GM19239 (cell line): Measurements from ENCODE around the gene MYH7.
"Not testable (repeated sequence)": the region's sequence is repeated elsewhere in the genome, so short reads cannot be mapped to it uniquely, and the experiment has no call there.

Experiments
- DNase-seq: peaks from one replicate; pipeline ENCODE4 v3.0.0; 2011; ENCODE audit warnings: low spot score; ENCODE audit not compliant: insufficient read length
- FAIRE-seq: peaks from 2 replicates; lab custom pipeline; 2011; peaks lifted over from hg19 to GRCh38; lab: Jason Lieb, UNC

Gene MYH7

DNA sequence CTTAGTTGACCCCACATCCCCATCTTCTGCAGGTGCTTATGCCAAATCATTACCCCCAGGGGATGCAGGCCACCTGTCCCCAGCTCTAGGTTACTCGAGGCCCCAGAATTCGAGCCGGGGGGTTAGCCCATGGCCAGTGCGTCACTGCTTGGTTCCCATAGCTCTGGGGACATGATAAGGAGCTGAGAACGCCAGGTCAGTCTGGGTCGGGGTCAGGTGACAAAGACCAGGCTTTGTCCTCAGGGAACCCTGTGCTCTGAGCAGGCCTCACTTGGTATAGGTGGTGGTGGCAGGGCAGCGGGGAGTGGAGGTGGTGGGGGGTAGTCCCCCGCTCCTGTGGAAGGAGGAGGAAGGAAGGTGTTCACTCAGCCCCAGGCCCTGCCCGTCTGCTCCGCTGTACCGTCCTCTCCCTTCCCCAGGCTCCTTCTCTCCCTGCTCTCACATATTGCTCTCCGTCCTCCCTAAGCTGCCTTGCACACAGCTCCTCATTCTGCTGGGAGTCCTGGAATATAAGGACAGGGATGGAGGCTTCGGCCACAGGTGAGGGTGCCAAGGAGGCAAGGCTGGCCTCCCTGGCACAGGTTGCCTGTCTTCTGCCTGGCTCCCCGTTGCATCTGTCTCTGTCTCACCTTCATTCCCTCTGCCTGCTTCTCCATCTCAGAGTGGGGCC lies 25.4 kb downstream of the MYH7 start:
- FAIRE-seq (no peak), DNase-seq (no peak)

DNA sequence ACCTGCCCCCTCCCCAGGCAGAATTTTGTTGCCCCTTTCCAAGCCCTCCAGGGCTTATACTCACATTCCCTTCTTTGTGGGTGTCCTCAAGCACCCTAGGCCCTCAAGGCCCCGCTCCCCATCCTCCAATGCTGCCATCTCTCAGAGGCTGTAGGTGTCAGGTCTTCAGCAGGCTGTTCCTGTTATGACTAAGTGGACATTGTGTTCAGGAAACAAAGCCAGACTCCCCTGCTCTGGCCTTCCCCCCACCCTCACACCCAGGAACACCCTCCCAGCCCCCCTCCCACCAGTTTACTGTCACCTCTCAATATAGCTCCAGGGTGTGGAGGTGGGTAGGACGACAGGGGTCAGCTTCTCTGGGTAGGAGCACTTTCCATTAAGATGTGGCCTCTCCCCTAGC lies 26.0 kb downstream of the MYH7 start:
- FAIRE-seq: no peak
- no peak for DNase-seq

DNA sequence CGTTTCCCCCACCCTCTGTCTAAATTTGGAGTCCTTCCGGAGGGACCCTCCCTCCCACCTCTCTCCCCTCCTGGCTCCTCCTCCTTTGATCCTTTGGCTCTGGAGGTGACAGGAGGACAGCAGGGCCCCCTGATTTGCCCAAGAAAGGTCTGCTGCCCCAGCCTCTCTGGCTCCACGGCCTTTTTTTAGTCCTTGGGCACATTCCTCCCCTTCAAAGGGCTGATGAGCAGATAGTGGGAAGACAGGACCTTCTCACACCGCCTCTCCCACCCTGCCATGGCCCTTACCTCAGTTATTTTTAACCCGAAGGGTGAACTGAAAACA lies 27.2 kb downstream of the MYH7 start:
- no peak for FAIRE-seq
- DNase-seq: no peak

DNA sequence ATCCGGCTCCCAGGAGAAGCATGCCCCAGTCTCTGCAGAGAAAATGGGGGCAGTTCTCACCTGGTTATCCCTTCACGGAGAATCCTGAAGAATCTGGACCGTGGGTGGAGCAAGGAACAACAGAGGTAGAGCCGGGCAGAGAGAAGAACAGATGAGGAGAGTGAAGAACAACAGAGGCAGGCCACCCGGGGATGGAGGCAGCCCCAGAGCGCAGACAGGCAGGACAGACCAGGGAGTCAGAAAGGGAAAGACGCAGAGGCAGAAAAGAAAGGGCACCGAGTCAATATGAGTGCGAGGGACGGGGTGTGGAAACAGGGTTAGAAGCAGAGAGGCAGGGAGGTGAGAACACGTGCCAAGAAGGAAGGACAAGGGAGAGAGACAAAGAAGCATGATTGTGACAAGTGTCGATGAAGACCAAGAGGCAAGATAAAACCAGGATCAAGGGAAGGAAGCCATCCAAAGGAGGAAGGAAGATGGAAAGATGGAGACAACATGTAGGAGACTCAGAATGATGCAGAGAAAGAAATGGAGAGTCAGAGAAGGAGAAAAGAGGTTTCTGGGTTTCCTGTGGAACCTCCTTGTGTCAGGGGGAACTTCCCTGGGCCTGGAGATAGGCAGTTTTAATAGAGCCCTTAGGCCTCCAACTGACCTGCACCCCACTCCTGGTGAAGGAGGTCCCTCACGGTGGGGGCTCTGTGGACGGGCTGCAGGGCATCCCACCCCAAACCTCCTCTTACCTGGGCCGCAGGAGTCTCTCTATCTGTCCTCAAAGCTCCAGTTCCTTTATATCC lies 27.7 kb downstream of the MYH7 start, which contains the start of gene MYH6:
Gene MYH6, minus strand, starts transcription at position 758 of the 791 bp plus-strand sequence. CDS start 1,050 bp downstream, outside the sequence.
- no peak for FAIRE-seq
- DNase-seq: no peak

DNA sequence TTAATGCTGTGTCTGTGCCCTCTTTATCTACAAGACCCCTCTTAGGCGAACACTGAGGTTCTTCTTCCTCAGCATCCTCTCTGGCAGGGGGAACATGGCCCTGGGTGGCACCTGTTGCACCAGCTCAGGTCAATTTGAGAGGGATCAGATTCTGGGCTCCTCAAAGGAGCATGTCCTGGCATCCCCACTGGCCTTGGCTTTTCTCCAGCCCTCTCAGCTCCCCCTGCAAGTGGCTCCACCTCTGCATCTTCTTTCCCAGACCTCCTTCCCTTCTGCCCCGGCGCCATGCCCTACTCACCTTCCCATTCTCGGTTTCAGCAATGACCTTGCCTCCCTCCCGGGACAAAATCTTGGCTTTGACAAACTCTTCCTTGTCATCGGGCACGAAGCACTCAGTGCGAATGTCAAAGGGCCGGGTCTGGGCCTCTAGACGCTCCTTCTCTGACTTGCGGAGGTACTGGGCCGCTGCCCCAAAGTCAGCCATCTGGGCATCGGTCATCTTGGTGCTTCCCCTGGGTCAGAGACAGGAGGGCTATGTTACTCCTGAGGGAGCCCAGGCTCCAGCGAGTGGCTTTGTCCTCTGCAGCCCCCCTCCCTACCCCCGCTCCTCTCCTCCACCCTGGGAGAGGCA lies 28.6 kb downstream of the MYH7 start:
- DNase-seq (no peak), FAIRE-seq (no peak)

DNA sequence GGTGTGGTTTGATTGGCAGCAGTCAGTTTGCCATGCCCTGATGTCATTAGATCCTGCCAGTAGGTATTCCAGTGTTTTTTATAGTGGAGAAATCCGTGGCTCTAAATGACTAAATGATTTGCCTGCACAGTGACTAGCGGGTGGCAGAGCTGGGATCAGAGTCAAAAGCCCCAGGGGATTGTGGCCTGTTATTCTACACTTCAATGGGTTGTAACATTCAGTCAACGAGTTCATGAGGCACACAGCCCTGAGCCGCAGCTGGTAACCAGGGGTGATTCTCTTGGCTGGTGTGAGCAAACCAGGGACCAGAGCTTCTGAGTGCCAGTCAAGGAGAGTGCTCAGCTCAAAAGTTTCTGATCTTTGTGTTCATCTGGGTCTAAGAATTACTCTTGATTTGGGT lies 29.2 kb downstream of the MYH7 start:
- FAIRE-seq (no peak), DNase-seq (no peak)

DNA sequence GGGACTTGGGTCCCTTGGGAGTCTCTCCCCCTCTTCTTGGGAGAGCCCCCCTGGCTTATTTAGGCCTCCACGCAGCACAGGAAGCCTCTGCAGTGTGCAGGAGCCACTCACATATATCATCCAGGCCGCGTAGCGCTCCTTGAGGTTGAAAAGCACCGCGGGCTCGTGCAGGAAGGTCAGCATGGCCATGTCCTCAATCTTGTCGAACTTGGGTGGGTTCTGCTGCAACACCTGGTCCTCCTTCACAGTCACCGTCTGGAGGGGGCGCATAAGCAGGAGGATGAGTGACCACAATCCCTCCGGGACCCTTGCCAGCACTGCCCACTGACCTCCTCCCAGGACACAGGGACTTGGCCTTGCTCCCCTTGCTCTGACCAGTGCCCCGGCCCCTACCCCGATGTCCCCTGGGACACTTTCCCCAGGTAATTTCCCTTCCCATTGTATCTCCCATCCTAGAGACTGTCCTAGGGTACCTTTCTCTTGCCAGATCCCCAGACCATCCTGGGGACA lies 29.9 kb downstream of the MYH7 start:
- no peak for FAIRE-seq

DNA sequence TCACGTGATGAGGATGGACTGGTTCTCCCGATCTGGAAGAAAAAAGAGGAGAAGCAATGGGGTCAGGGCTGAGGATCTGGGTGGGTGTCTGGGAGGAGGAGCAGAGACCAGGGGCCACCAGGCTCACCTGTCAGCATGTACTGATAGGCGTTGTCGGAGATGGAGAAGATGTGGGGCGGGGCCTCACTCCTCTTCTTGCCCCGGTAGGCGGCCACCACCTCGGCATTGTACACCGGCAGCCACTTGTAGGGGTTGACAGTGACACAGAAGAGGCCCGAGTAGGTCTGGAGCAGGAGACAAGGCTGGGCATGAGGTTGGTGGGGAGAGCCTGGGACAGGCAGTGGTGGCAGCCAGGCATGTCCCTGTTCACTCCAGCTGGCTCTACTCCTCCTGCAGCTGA lies 30.4 kb downstream of the MYH7 start:
- FAIRE-seq (no peak), DNase-seq (no peak)

More for the DNA sequence above, 29.9 kb downstream of the MYH7 start:
- DNase-seq: no peak

DNA sequence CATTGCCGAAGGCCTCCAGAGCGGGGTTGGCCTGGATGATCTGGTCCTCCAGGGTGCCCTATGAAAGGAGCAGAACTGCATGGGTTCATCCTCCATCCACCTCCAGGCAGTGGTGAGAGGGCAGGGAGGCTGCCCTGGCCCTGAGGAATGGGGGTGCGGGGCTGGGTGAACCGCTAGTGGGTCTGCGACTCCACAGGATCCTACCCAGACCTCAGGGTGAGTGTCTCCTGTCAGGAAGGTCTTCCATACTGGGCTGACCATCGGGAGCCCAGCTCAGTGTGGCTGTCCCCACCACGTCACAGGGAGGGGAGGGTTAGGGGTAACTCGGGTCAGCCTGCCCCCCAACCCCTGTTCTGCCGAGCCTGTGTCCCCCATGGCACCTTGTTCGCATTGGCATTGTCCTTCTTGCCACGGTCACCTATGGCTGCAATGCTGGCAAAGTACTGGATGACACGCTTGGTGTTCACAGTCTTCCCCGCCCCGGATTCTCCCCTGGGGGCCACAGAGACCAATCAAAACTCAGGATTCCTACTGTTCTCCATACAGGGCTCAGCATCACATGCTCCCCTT lies 31.0 kb downstream of the MYH7 start:
- DNase-seq (no peak), FAIRE-seq (no peak)

DNA sequence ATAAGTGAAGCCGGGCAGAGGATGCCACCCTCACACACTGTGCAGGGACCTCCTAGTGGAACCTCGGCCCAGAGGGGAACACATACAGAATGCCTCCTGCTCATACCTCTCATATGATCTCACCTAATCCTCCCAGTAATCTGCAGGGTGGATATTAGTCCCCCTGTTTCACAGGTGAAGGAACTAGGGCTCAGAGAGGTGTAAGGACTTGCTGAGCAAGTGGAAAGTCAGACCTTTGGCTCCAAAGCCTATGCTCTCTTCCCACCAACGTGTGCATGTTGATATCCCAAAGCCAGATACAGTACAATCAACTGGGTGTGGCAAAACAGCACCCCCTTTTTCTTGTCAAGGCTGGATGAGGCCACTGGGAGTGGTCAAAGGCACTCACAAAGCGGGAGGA lies 31.6 kb downstream of the MYH7 start:
- DNase-seq (no peak), FAIRE-seq (no peak)

DNA sequence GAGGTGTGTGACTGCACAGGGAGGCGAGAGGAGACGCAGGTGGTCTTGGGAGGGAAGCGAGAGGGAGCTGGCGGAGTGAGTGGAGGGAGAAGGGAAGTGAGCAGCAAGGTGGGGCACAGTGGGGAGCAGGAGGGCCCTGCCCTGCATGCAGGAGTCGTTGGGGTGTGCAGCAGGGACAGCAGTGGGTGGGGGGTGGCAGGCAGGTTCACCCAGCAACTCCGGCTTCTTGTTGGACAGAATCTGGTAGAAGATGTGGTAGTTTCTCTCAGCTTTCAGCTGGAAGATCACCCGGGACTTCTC lies 32.4 kb downstream of the MYH7 start:
- no peak for FAIRE-seq
- DNase-seq: no peak

DNA sequence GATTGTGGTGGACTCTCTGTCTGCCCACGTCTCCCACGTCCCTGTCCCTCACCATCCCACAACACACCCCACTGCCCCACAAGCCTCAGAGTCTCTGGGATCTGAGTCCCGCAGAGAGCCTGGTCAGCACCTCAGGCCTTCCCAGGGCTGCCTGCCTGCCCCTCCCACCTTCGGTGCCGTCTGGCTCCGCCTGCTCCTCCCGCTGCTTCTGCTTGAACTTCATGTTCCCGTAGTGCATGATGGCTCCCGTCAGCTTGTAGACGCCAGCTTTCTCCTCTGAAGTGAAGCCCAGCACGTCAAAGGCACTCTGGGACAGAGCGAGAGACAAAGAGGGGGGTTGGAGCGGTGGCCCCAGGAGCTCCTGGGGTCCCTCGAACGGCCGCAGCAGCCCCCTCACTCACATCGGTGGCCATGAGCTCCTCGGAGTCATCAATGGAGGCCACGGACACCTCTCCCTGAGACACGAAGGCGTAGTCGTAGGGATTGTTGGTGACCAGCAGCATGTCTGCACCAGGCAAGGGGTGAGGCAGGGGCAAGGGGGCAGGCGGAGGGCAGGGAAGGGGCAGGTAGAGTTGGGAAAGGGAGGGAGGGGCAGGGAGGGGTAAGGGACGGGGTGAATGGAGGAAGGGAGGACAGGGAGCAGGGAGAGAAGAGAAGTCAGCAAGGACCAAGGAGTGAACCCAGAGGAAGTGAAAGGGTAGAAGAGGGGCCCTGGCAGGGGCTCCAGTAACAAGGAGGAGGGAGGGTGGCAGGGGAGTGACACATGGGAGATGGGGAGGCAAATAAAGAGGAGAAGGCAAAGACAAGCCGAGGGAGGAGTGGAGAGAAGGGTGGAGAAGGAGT lies 32.9 kb downstream of the MYH7 start:
- FAIRE-seq (no peak), DNase-seq (no peak)

DNA sequence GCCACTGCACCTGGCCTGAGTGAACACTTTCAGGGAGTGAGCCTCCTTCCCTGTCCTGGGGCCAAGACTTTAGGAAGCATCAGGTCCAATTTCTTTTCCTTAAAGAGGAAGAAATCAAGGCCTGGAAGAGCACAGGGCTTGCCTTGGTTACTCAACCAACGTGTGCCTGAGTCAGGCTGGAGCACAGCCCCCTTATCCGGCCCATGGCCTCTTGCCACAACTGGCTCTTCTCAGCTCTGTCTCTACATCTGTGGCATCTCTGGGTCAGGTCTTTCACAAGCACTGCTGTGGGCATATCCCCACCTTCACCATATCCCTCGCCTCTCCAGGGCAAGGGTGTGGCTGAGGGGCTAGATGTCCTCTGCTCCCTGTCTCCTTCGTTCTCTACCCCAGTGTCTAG lies 34.2 kb downstream of the MYH7 start:
- FAIRE-seq: no peak
- DNase-seq: no peak

DNA sequence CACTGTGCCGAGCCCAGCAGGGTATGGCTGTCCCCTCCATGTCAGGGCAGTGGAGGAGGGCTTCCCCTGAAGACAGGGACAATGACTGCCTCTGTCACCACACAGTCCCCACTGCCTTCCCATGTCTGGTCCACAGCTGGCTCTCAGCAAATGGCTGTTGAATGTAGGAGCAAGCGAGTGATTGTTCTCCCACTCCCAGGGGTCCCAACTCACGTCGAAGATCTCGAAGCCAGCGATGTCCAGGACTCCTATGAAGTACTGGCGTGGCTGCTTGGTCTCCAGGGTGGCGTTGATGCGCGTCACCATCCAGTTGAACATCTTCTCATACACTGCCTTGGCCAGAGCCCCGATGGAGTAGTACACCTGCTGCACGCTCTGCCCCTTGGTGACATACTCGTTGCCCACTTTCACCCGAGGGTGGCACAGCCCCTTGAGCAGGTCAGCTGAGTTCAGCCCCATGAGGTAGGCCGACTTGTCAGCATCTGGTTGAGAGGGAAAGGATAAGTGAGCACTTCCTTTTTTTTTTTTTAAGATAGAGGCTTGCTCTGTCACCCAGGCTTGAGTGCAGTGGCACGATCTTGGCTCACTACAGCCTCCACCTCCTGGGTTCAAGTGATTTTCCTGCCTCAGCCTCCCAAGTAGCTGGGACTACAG lies 34.8 kb downstream of the MYH7 start:
- FAIRE-seq, DNase-seq: not testable (repeated sequence)

DNA sequence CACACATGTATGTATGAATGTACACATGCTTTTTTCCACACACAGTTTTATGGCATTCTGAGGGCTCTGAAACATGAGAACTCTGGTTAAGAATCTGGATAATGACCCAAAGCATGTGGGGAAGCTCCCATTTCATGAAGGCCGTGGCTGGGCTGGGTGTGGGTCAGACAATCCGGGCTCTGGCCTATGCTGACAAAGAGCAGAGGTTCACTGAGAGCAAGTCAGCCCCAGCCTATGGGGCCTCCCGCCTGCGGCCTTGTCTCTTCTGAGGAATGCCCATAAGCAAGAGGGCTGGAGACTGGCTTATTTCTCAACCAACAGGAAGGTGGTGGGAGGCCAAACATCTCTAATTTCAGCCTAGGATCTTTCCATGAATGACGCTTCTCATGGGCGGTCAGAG lies 35.9 kb downstream of the MYH7 start:
- FAIRE-seq (no peak), DNase-seq (no peak)

DNA sequence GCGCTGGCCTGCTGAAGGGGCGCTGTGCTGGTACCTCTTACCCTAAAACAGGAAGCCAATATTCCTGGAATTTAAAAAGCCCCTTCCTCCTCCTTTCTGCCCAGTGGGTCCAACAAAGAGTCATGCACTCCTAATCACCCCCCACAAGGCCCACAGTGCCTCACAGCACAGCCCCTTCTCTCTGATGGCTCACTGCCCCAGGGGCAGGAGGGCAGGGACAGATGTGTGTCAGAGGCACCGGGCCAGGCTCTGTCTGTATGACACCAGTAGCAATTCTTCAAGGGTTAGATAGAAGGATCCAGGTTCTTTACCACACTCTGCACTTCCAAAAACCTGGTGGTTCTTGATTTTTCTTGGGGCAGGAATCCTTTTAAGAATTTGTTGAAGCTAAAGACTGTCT lies 36.3 kb downstream of the MYH7 start:
- FAIRE-seq (no peak), DNase-seq (no peak)

DNA sequence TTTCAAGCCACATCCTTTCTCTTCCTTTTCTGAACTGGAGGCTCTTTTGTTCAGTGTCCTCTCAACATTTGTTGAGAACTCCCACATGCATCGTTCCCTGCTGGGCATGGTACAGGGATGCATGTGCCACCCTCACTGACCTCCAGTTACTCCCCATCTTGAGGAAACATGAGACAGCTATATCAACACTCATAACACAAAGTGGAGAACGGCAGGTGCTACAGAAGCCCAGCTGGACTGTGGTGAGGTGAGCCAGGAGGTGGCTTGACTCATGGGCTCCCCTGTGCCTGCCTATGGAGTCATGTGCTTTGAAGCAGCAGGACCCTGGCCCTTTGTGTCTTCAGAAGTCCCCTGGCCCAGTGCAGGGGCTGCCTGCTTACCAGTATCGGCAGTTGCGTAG lies 37.1 kb downstream of the MYH7 start:
- DNase-seq: no peak
- FAIRE-seq: no peak

DNA sequence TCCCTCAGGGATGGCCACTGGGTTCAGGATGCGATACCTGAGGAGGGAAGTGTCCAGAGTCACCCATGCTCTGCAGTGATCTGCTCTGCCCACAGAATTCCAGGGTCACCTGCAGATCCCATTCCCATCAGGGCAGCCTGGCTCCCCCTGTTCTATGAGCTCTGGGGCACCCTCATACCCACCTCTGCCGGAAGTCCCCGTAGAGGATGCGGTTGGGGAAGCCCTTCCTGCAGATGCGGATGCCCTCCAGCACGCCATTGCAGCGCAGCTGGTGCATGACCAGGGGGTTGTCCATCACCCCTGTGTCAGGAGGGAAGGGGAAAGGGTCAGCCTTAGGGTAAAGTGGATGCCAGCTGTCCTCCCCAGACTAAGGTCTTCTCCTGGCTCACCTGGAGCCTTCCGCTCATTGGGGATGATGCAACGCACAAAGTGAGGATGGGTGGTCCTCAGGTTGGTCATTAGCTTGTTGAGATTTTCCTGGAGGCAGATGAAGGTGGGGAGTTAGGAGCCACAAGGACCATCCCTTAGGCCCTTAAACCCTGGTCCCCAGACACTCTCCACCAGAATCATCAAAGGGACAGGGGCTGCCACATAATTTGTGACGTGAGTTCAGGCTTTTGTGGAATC lies 38.6 kb downstream of the MYH7 start:
- no peak for DNase-seq
- no peak for FAIRE-seq

DNA sequence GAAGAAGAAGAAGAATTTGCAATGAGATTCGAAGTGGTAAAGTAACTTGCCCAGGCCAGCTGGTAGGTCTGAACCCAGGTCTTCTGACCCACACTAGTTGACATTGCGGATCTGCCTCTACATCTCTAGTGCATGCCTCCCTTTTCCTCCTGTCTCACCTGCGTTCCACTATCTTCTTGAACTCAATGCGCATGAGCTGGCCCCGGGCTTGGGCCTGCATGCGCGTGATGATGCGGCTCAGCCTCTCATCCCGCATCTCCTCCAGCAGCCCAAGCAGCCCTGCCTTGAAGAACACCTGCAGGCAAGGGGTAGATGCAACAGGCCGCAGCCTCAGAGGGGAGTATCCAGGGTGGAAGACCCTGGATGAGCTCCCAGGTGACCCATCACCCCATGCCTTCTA lies 39.3 kb downstream of the MYH7 start:
- DNase-seq: no peak
- FAIRE-seq: no peak
